HG02884 (cell line): ENCODE measurements around the gene NR4A1.

Source experiments
- ATAC-seq: cut with Tn5 transposase; IDR thresholded peaks from one replicate; pipeline ENCODE4 v1.9.1; 2021; ENCODE audit warnings: mild to moderate bottlenecking, moderate library complexity; ENCODE audit not compliant: unreplicated experiment

The NR4A1 gene

DNA sequence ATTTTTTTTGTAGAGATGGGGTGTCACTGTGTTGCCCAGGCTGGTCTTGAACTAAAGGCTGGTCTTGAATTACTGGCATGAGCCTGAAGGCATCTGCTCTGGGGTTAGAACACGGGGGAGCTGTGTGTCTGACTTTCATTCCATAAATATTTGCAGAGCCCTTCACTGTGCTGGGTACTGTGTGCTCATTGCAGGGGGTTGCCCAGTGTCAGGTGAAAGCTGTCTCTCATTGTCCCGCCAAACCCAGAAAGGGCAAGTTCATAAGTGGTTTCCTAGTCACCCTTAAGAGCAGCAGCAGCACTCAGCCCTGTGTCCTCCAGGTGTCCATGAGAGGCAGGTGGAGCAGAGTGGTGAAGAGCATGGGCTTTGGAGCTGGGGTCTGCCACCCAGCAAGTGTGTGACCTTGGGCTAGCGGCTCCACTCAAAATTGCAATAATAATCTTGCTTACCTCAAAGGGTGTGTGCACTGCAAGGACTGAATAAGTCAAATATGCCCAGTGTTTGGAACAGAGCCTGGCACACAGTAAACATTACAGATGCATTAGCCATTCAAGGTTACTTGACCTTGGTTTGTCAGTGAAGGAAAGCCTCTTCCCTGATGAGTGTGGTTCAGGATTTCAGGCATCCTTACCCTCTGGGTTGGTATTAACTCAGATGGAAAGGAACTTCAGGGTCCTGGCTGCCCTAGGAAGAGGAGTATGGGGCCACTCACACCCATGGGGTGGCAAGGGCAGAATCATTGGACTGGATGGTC is 23.9 kb downstream of the NR4A1 start:
- no peak for ATAC-seq

DNA sequence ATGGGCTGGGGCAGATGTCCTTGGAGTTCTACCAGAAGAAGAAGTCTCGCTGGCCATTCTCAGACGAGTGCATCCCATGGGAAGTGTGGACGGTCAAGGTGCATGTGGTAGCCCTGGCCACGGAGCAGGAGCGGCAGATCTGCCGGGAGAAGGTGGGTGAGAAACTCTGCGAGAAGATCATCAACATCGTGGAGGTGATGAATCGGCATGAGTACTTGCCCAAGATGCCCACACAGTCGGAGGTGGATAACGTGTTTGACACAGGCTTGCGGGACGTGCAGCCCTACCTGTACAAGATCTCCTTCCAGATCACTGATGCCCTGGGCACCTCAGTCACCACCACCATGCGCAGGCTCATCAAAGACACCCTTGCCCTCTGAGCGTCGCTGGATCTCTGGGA is 25.6 kb downstream of the NR4A1 start:
- no peak for ATAC-seq

DNA sequence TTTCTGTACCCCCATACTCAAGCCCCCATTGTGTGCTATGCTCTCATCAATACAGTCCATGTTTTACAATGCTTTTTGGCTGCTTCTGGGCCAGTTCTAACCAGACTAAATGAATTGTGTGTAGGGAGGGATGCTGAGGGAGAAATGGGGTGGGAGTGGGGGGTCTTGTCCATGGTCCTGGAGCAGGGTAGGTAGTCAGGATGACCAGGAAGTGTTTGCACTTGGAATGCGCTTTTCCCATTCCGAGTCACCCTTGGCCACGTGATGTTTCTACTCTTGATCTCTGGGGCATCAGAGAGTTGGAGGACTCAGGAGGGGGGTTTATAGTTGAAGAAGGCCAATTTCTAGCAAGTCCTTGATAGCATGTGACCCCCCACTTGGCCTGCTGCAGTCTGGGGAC is 27.0 kb downstream of the NR4A1 start:
- ATAC-seq: no peak

DNA sequence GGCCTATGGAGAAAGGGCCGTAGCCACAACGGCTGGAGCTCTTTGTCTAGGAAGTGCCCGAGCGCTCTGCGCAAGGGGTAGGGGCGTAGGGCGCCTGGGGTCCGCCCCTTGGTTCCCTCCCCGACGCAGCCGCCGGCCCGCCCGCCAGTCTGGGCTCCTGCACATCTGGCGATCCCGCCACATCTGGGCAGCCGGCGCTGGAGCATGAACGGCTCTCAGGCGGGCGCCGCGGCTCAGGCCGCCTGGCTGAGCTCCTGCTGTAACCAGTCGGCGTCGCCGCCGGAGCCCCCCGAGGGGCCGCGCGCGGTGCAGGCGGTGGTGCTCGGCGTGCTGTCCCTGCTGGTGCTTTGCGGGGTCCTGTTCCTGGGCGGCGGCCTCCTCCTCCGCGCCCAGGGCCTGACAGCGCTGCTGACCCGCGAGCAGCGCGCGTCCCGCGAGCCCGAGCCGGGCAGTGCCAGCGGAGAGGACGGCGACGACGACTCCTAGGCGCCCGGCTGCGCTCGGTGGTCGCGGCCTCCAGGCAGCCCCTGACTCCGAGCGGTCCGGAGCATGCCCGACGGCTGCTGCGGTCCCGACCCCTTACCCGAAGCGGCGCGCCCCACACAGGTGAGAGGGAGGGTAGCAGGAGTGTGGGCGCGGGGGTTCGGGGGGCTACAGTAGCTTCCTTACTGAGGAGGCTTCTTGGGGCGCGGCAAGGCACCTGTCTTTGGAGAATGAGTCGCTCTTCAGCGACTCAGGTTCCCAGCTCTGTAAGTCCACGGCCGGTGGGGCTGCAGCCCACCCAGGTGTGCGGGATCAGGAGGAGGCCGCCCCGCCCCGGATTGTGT is 28.5 kb downstream of the NR4A1 start, which contains the start of gene SMIM41:
TSS of gene SMIM41 (plus strand) at position 129 of the 827 bp plus-strand sequence. CDS start at position 205, 76 bp downstream.
- no peak for ATAC-seq

DNA sequence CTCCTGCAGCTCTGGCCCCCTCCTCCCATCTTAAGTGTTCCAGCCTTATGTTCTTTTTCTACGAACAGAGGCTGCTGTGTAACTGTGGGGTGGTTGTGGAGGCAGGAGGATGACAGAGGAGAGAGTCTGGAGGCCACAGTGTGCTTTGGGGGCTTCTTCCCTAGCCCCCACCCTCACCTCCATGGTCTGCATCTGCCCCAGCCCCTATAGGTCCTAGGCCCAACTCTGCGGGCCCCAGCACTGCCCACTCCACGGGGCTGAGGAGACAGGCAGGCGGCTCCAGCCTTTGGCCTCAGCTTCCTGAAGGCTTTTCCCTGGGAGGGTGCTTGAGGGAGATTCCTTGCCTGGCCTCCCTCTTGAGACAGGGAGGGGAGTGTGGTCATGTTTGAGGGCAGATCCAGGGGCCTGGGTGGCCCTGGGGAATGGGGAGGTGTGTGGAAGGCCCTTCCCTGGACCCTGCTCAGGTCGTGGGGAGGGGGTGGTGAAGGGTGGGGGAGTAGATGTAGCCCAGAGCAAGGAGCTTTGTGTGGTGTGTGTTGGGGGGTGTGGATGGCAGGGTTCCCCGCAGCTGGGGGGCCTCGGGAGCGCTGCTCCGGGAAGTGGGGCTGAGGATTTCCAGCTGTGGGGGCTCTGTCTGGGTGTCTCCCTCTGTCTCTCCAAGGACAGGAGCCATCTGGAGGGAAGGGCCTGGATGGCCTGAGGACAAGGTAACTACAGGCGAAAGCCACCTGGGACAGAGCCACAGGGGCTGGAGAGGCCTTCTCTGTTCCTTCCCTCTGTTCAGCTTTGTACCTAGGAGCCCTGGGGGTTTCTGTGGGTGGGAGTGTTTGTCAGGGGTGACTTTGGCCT is 29.4 kb downstream of the NR4A1 start:
- ATAC-seq: no peak

DNA sequence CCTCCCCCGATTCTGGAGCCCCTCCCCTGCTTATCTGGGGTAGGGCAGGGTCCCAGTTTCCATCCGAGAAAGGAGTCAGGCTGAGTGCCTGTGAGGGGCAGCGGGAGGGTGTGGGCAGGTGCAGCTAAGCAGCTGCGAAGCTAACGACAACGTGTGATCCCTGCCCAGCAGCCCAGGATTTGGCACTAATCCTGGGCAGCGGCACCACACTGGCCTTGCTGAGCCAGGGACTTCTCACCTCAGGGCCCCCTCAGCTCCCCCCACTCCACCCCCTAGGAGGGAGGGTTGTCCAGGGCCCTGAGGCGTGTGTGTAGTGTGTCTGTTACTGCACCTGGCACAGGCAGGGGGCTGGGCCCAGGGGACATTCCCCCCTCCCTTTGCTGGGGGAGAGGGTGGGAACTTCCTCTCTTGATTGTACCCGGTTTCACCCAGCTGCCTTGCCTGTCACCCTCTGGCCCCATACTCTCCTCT is 30.1 kb downstream of the NR4A1 start:
- ATAC-seq: no peak

DNA sequence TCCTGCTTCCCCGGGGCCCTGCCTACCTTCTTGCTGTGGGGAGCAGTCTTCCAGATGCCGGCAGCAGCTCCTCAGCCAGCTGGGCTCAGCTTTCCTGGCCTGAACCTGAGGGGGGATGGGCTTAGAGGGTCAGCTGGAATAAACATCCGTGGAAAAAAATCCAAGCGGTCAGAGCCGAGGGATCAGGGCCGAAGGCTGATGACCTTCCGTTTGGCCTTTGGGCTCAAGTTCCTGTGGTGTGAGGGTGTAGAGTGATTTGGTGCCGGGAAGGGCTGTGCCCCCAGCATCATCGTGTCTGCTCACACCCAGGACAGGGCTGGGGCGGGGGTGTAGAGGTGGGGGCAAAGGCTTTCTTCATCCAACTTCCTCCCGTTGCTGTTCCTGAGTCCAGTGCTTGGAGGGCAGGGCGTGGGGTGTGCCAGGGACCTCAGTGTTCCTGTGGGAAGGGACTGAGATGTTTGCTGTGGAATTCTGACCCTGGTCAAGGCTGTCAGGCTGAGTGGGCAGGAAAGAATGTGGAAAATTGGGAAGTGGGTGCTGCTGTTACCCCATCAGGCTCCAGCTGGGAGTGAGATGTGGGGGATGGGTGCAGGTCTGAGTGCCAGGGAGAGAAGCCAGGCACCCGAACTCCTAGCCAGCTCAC is 30.9 kb downstream of the NR4A1 start:
- ATAC-seq: no peak

DNA sequence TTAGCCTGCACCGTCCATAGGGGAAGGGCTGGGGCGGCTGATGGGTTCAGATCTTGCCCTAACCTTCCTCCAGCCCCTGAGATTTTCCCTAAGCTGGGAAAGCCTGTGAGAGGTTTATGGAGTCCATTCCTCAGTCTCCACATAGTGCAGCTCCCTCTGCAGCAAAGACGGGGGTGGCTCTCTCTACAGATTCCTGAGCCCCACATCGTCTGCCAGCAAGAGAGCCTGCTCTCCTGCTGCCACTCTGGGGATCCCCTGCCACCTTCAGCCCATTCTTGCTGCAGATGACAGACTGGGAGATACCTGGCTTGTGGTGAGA is 31.4 kb downstream of the NR4A1 start:
- no peak for ATAC-seq

DNA sequence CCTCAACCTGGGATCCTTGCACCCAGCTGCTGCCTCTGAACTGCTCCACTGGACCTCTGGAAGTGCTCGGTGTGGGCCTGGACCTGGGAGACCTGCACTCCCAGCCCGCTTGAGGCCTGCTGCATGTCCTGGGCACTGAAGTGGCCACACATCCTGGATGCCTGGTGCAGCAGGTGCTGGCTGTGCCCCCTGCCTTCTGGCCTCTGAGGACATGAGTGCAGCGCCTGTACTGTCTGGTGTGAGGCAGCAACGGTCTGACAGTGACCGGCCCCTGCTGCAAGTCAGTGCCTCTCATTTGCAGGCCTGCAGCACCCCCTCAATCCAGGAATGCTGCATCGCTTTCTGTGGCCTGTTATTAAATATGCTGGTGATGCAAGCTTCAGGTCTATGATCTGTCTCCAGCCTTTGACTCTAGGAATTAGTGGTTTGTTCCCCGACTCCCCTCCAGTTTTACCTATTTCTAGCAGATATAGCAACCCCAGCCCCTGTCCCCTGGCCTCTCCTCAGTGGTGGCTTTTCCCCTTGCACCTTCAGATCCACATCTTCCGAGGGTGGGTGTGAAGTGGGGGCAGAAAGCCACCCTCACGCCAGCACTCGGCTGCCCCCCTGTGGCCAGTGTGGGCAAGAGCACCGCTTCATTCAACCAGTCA is 31.9 kb downstream of the NR4A1 start:
- no peak for ATAC-seq

DNA sequence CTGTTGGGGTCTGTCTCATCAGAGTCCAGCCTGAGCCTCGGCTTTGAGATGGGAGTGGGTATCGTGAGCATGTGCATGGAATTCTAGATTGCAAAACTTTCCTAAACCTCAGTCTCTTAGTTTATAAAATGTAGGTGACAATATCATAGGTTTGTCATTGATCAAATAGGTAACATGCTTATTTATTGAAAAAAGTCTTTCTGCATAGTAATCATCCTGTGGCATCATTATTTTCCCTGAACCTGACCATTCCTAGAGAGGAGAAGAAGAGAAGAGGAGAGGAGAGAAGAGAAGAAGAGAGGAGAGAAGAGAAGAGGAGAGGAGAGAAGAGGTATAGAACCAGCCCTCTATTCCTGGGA is 32.4 kb downstream of the NR4A1 start:
- no peak for ATAC-seq

DNA sequence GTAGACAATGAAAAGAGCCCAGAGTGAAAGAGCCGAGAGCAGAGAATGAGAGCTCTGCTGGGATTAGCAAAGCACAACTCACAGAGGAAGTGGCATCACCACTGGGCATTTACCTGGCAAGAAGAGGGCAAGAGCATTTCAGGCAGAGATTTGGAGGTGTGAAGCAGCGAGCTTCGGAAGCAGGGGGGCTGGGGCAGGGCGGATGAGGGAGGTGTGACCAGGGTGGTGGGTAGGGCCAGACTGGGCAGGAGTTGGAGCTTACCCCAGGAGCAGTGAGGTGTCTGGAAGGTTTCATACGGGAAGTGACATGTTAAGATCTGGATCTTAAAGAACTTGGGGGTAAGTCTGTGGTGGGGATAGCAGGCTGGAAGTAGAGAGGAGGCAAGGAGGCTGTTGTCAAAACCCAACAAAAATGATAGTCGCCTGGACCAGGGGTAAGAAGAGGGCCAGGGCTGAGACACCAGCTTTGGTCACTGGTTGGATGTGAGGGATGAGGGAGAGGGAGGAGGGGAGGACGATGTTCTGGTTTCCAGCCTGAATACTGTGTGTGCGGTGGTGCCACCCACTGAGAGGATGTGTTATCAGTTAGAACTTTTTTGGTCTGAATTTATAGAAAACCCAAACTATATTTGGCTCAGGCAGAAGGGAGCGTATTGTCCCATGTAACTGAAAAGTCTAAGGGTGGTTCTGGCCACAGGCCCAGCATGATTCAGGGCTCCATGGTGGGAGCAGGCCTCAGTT is 33.4 kb downstream of the NR4A1 start:
- ATAC-seq: no peak

DNA sequence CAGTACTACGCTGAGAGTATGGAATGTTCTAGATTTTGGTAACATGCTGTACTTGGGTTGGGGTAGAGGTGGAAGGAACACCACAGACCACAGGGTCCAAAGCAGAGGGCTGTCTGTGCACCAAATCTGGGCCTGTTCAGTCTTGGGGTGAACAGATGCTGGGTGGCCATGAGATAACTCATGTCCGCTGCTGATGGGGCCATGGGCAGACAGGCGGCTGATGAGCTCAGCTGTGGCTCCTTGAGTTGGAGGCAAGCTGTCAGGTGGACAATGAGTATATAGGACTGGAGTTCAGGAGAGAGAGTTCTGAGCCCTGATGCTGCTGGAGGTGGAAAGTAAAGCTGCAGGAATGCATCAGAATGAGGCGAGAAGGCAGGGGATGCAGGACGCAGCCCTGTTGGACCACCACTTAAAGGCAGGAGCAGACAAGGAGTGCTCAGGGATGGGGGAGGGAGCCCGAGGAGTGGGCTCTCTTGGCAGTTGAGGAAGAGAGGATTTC is 34.5 kb downstream of the NR4A1 start:
- ATAC-seq: no peak

DNA sequence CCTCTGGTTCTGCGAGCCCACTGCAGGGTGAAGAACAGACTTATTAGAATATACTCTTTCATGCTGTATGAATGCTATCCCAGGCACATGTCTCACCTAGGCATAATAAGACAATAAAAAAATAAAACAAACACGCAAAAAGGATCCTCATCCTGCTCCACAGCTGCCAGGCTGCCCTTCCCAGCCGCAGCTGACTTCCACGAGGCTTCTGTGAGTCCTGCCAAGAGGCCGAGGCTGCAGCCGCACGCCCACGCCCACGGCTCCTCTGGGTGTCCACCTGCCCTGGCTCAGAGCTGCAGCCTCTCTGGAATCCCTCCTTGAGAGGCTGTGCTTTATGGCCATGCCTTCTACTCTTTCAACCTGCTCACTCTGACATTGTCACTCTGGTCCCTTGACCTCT is 35.1 kb downstream of the NR4A1 start:
- ATAC-seq: no peak

DNA sequence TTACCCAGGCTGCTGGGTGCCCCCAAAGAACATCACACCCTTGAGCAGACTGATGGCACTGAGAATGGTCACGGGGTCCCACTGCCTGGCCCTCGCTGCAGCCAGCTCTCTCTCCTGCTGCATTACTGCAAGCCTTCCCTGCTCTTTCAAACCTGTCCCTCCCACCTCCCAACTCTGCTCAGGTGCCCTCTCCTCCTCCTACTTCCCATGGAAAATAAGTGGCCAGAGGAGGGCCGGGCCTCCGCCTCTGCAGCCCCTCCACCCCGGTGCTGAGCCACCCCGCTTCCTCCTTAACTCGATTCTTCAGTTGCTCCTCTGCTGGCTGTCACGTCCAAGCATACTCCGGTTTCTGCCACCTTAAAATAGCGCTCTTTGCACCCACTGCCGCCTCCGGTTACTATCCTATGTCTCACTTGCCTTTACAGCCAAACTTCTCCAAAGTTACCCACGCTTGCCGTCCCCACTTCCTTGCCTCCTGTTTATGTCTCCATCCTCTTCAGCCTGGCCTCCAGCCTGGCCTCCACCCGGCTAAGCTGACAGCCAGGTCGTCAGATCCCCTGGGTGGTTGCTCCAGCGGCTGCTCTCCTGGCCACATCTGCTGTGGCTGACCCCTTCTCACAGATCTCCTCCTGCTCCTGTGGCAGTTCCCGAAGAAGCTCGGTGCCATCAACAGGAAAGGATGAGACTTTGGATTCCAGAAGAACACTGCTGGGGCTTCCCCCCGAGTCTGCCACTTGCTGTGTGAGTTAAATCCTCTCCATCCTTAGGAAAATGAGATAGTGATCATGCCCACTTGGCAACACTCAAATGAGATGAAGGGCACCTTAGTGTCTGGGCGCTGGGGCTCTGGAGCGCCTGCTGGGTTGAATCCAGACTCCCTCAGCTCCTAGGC is 35.9 kb downstream of the NR4A1 start:
- no peak for ATAC-seq

DNA sequence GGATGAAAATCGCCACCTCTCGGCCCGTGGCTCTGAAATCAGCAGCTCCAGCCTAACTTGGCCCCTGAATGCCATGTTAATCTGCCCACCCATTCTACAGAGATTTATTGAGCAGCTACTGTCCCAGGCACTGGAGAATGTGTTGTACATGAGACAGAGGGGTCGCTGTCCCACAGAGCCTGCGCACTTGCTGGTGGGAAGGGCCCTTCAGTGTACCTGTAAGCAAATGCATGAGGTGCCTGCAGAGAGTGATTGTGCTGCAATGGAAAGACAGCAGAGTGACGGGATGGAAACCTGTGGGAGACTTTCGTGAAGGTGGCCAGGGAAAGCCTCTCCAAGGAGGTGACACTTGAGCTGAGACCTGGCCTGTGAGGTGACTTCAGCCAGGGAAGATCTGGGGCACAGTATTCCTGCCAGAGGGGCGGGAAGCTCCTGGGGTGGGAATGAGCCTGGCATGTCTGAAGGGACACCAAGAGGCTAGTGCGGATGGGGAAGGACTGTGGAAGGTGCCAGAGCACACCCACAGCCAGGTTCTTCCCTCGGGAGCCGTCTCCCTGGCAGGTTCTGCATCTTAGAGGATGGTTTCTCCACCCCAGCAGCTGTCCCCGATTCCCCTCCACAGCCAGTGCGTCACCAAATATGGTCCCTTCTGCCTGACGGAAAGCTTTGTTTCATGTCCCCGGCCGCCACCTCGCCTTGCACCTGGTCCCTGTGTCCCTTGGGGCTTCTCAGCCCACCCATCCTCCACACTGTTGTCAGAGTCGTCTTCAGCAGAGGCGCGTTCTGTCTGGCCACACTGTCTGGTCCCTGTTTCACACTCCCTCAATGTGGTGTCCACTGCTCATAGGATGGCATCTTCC is 36.9 kb downstream of the NR4A1 start:
- no peak for ATAC-seq

DNA sequence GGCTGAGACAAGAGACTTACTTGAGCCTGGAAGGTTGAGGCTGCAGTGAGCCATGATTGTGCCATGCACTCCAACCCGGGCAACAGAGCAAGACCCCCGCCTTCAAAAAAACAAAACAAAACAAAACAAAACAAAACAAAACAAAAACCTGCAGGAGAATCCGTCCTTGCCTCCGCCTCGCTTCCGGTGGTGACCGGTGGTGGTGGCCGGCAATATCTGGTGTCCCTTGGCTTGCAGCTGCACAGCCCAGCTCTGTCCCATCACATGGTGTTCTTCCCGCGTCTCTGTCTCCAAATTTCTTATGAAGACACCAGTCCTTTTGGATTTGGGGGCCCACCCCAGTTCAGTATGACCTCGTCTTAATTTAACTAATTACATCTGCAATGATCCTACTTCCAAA is 38.2 kb downstream of the NR4A1 start:
- no peak for ATAC-seq

DNA sequence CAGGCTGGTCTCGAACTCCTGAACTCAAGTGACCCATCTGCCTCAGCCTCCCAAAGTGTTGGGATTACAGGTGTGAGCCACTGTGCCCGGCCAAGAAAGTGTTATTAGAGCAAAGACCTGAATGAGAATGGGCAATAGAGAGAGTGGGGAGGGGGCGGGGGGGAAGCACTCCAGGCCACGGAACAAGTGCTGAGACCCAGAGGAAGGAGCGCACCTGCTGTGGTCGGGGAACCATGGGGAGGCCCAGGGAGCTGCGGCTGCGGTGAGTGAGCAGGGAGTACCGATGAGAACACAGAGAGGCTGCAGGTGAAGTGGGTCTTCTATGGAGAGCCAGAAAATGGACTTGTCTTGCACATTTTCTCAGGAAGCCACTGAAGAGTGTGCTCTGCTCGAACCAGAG is 39.0 kb downstream of the NR4A1 start:
- no peak for ATAC-seq

DNA sequence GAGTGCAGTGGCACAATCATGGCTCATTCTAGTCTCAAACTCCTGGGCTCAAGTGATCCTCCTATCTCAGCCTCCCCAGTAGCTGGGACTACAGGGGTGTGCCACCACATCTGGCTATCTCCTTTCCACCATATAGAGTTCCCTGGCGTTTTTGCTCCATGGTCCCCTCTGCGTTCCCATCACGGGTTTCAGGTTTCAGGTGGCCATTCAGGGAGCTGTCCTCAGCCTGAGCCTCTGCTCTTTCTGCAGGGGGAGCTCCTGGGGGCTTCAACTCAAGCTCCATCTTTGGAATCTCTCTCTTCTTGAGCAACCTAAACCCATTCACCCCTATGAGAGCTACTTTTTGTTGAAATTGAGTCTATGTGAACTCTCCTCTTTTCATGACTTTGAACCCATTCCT is 39.8 kb downstream of the NR4A1 start:
- no peak for ATAC-seq
